Motor neuron (in vitro differentiated cells): ENCODE data around the gene KAT14. TPM values are rescaled to one million over a fixed set of nuclear protein-coding genes. Genes with fewer than 3 reads are reported as not detected.

Source experiments
- total RNA-seq, 8 experiments: library from RNA; unstranded; fragments of 300-600 nt; gene quantifications; 2 replicates each; pipeline versions ENCODE4 v1.2.3 to v1.2.4, GENCODE V29; 2022

KAT14 gene
- total RNA-seq, 8 experiments from 2014 or later: 12.9 to 18.1 (median 15.7) TPM

Other genes starting within 250 kb of the KAT14 start
- gene SNX5, start 169.1 kb upstream of the KAT14 start, total RNA-seq: 100 to 1,000 TPM in 2 of 8 experiments, 10 to 100 TPM in 6; 41.7 to 199 (median 73.8) TPM
- gene MGME1, start 168.8 kb upstream of the KAT14 start, total RNA-seq: 10 to 100 TPM in 7 of 8 experiments, 1 to 10 TPM in 1; 8.8 to 36.6 (median 15.0) TPM
- not detected for gene OVOL2, start 79.9 kb upstream of the KAT14 start, total RNA-seq
- 10 to 100 TPM; 10.4 to 17.3 (median 13.0) TPM for gene PET117, start within 50 bp of the KAT14 start, total RNA-seq
- 10 to 100 TPM; 13.8 to 25.5 (median 18.6) TPM for gene ZNF133, start 150.7 kb downstream of the KAT14 start, total RNA-seq